T-helper 2 cell treated with Interferon-gamma antibody and Interleukin-4, amounts not matched to agents 5 μg/mL and 100 μg/mL, for 36 hours (primary cell): ENCODE data around the gene EXD1.

Experiments
- DNase-seq: peaks from one replicate; pipeline ENCODE4 v3.0.0; 2021; ENCODE audit warnings: low spot score
- H3K27ac Mint-ChIP-seq: one replicate; pipeline ENCODE4 v1.8.0; 2021; ENCODE audit warnings: mild to moderate bottlenecking, mixed read lengths
- H3K27me3 Mint-ChIP-seq: one replicate; pipeline ENCODE4 v1.8.0; 2021; ENCODE audit warnings: low read depth, mixed read lengths
- H3K36me3 Mint-ChIP-seq: one replicate; pipeline ENCODE4 v1.8.0; 2021; ENCODE audit warnings: low read depth, mixed read lengths
- H3K4me1 Mint-ChIP-seq: one replicate; pipeline ENCODE4 v1.8.0; 2021; ENCODE audit warnings: low read depth, mixed read lengths
- H3K4me3 Mint-ChIP-seq: one replicate; pipeline ENCODE4 v1.8.0; 2022; ENCODE audit warnings: mild to moderate bottlenecking, moderate library complexity, mixed read lengths
- H3K9me3 Mint-ChIP-seq: one replicate; pipeline ENCODE4 v1.8.0; 2021; ENCODE audit warnings: mixed read lengths

The EXD1 gene

GRCh38 chr15:41205315-41205714, 25.2 kb downstream of the EXD1 start:
- no peak for DNase-seq
- H3K36me3 Mint-ChIP-seq = no peaks in the 10 kb centered on the region
- no peaks in the 10 kb centered on the region for H3K4me1 Mint-ChIP-seq
- no peak overlapping the region for H3K27ac Mint-ChIP-seq
- H3K27me3 Mint-ChIP-seq = peaks cover 14% of the 10 kb centered on the region
- H3K9me3 Mint-ChIP-seq = no peaks in the 10 kb centered on the region
- H3K4me3 Mint-ChIP-seq = no peak overlapping the region

DNA sequence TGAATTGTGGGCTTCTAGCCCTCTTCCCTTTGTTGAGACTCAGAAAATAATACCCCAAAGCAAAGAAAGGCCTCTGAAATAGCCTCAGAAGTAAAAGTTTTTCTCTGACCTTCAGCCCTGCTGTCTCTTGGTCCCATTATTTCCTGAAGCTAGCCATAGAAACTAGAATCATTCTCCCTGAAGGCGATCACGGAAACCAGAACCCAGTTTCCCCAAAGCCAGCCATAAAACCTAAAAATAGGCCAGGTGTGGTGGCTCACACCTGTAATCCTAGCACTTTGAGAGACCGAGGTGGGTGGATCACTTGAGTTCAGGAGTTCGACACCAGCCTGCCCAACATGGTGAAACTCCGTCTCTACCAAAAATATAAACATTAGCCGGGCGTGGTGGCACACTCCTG, 27.2 kb downstream of the EXD1 start:
- no peaks in the 10 kb centered on the region for H3K4me1 Mint-ChIP-seq
- no peak overlapping the region for H3K4me3 Mint-ChIP-seq
- H3K27me3 Mint-ChIP-seq = peaks cover 4% of the 10 kb centered on the region
- no peak overlapping the region for H3K27ac Mint-ChIP-seq
- no peaks in the 10 kb centered on the region for H3K36me3 Mint-ChIP-seq
- no peak for DNase-seq
- H3K9me3 Mint-ChIP-seq = no peaks in the 10 kb centered on the region

DNA sequence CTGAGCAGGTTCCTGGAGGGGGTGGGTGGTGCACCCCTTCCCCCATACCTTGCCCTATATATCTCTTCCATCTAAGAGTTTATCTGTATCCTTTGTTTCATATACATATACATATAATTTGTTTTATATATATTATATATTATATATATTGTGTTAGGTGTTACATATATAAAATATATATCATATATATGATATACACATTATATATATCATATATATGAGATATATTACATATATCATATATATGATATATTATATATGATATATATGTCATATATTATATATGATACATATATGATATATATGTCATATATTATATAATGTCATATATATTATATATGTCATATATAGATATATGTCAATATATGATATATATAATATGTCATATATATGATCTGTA, 31.1 kb downstream of the EXD1 start:
- Mint-ChIP-seq H3K36me3 (no peaks in the 10 kb centered on the region), H3K27me3 (peaks cover 2% of the 10 kb centered on the region), H3K4me3 (no peak overlapping the region), H3K4me1 (no peaks in the 10 kb centered on the region), H3K9me3 (no peaks in the 10 kb centered on the region), H3K27ac (no peak overlapping the region)
- DNase-seq = no peak

DNA sequence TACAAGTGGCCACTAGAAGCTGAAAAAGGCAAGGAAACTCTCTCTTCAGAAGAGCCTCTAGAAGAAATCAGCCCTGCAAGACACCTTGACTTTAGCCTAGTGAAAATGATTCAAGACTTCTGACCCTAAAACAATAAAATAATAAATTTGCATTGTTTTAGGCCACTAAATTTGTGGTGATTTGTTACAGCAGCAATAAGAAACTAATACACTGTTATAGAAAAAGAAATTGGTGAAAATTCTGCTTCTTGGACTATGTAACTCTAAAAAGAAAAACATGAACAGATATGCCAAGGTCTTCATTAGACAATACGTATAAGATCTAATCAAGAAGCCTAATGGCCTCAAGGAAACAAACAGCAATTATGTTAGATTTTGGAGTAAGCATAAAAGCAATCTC, 36.1 kb downstream of the EXD1 start:
- Mint-ChIP-seq H3K4me3 (no peak overlapping the region), H3K4me1 (no peaks in the 10 kb centered on the region), H3K9me3 (no peaks in the 10 kb centered on the region), H3K27me3 (peaks cover 10% of the 10 kb centered on the region), H3K36me3 (no peaks in the 10 kb centered on the region), H3K27ac (no peak overlapping the region)
- DNase-seq = no peak

GRCh38 chr15:41183581-41183980, 47.0 kb downstream of the EXD1 start:
- Mint-ChIP-seq H3K4me1 (peaks cover 3% of the 10 kb centered on the region), H3K36me3 (no peaks in the 10 kb centered on the region), H3K27me3 (peaks cover 11% of the 10 kb centered on the region), H3K4me3 (no peak overlapping the region), H3K9me3 (no peaks in the 10 kb centered on the region), H3K27ac (no peak overlapping the region)
- DNase-seq = no peak

GRCh38 chr15:41182266-41182665, 48.3 kb downstream of the EXD1 start:
- H3K4me1 Mint-ChIP-seq = peaks cover 3% of the 10 kb centered on the region
- H3K27me3 Mint-ChIP-seq = peaks cover 11% of the 10 kb centered on the region
- H3K27ac Mint-ChIP-seq = no peak overlapping the region
- H3K9me3 Mint-ChIP-seq = no peaks in the 10 kb centered on the region
- H3K4me3 Mint-ChIP-seq = no peak overlapping the region
- H3K36me3 Mint-ChIP-seq = no peaks in the 10 kb centered on the region
- DNase-seq = no peak

GRCh38 chr15:41180206-41180789, 50.3 kb downstream of the EXD1 start:
- no peak overlapping the region for H3K4me3 Mint-ChIP-seq
- no peaks in the 10 kb centered on the region for H3K36me3 Mint-ChIP-seq
- DNase-seq = no peak
- H3K27me3 Mint-ChIP-seq = peaks cover 13% of the 10 kb centered on the region
- H3K27ac Mint-ChIP-seq = no peak overlapping the region
- H3K9me3 Mint-ChIP-seq = no peaks in the 10 kb centered on the region
- peaks cover 3% of the 10 kb centered on the region for H3K4me1 Mint-ChIP-seq

DNA sequence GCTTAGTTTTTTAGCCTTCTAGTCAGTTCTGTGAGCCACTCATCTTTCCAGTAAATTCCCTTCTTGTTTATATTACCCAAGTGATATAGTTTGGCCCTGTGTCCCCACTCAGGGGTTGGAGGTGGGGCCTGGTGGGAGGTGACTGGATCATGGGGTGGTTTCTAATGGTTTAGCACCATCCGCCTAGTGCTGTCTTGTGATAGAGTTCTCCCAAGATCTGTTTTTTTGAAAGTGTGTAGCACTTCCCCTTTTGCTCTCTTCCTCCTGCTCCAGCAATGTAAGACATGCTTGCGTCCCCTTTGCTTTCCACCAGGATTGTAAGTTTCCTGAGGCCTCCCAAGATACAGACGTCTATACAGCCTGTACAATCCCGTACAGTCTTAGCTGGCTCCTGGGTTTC, 60.8 kb downstream of the EXD1 start:
- no peaks in the 10 kb centered on the region for H3K4me1 Mint-ChIP-seq
- H3K4me3 Mint-ChIP-seq = no peak overlapping the region
- peaks cover 14% of the 10 kb centered on the region for H3K27me3 Mint-ChIP-seq
- H3K36me3 Mint-ChIP-seq = no peaks in the 10 kb centered on the region
- no peak overlapping the region for H3K27ac Mint-ChIP-seq
- no peaks in the 10 kb centered on the region for H3K9me3 Mint-ChIP-seq
- DNase-seq = no peak

DNA sequence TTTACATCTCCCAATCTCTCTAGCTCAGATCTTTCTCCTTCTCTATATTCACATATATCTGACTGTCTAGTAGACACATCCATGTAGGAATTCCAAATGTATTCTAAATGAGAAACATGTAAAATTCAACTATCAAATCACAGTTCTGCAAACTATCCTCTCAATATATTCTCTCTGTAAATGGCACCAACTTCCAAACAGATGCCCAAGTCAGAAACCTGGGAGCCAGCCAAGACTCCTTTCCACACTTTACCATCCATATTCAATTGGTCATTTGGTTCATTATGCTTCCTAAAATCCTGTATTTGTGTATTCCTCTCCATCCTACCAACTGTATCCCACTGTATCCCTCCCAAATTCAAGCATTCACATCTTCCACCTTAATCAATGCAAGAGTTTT, 61.5 kb downstream of the EXD1 start:
- H3K27ac Mint-ChIP-seq = no peak overlapping the region
- no peaks in the 10 kb centered on the region for H3K36me3 Mint-ChIP-seq
- H3K4me1 Mint-ChIP-seq = no peaks in the 10 kb centered on the region
- peaks cover 14% of the 10 kb centered on the region for H3K27me3 Mint-ChIP-seq
- no peak for DNase-seq
- no peak overlapping the region for H3K4me3 Mint-ChIP-seq
- no peaks in the 10 kb centered on the region for H3K9me3 Mint-ChIP-seq

DNA sequence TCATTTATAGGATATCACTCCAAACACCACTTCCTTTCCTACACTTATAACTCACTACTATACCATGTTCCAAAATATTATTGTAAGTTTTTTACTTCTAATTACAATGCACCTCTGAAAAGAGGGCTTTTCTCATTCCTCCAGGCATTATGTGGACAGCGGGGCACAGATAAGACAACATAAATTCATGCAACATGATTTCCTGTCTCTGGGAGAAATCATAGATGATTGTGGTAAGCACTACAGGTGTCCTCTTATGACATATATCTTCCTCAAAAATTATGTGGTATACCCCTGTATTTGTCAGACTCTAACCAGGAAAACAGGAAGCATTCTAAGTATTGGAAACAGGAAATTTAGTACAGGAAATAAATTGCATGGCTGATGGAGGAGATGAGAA, 68.8 kb downstream of the EXD1 start:
- peaks cover 12% of the 10 kb centered on the region for H3K4me1 Mint-ChIP-seq
- no peak overlapping the region for H3K4me3 Mint-ChIP-seq
- no peak overlapping the region for H3K27ac Mint-ChIP-seq
- DNase-seq = no peak
- H3K36me3 Mint-ChIP-seq = no peaks in the 10 kb centered on the region
- H3K27me3 Mint-ChIP-seq = peaks cover 10% of the 10 kb centered on the region
- H3K9me3 Mint-ChIP-seq = no peaks in the 10 kb centered on the region

GRCh38 chr15:41161336-41161735, 69.2 kb downstream of the EXD1 start:
- peaks cover 12% of the 10 kb centered on the region for H3K4me1 Mint-ChIP-seq
- no peak overlapping the region for H3K27ac Mint-ChIP-seq

DNA sequence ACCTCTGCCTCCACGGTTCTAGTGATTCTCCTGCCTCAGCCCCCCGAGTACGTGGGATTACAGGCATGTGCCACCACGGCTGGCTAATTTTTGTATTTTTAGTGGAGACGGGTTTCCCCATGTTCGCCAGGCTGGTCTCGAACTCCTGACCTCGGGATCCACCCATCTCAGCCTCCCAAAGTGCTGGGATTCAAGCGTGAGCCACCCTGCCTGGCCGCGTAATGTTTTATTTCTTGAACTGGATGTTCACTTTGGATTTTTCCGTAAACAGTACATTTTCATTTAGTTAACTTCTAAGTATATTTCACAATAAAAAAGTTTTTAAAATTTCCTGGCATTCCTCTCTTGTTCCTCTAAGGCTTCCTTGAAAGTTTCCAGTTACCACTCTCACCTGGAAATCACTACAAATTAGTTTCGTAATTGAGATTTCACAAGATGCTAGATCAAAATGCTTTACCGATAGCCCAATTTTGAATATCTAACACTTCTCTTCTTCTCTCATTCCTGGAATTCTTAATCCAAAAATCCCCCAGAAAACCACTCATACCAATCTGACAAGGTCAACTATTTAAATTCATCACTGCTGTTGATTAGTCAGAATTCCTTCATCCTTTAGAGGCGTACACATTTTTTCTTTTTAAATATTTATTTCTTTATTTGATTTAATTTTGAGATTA, 69.8 kb downstream of the EXD1 start:
- Mint-ChIP-seq H3K27ac (no peak overlapping the region), H3K4me1 (peaks cover 12% of the 10 kb centered on the region), H3K4me3 (no peak overlapping the region), H3K36me3 (no peaks in the 10 kb centered on the region), H3K9me3 (no peaks in the 10 kb centered on the region), H3K27me3 (peaks cover 8% of the 10 kb centered on the region)
- DNase-seq = no peak

More at GRCh38 chr15:41161336-41161735, 69.2 kb downstream of the EXD1 start:
- Mint-ChIP-seq H3K27me3 (peaks cover 10% of the 10 kb centered on the region), H3K4me3 (no peak overlapping the region), H3K9me3 (no peaks in the 10 kb centered on the region), H3K36me3 (no peaks in the 10 kb centered on the region)
- DNase-seq = no peak

GRCh38 chr15:41154412-41154811, 76.1 kb downstream of the EXD1 start:
- Mint-ChIP-seq H3K36me3 (peaks cover 2% of the 10 kb centered on the region), H3K27ac (no peak overlapping the region), H3K4me3 (no peak overlapping the region), H3K27me3 (peaks cover 6% of the 10 kb centered on the region), H3K4me1 (peaks cover 23% of the 10 kb centered on the region), H3K9me3 (peaks cover 6% of the 10 kb centered on the region)
- no peak for DNase-seq

GRCh38 chr15:41153733-41154132, 76.8 kb downstream of the EXD1 start:
- no peak for DNase-seq
- peaks cover 2% of the 10 kb centered on the region for H3K36me3 Mint-ChIP-seq
- peaks cover 6% of the 10 kb centered on the region for H3K9me3 Mint-ChIP-seq
- H3K4me3 Mint-ChIP-seq = no peak overlapping the region
- H3K4me1 Mint-ChIP-seq = peaks cover 23% of the 10 kb centered on the region
- H3K27ac Mint-ChIP-seq = no peak overlapping the region
- H3K27me3 Mint-ChIP-seq = peaks cover 6% of the 10 kb centered on the region
